Retinal pigment epithelial cell (primary cell): ENCODE results near the gene RNF217.

Experiments
- DNase-seq: peaks from one replicate; pipeline ENCODE4 v3.0.0-alpha.2; 2010; ENCODE audit warnings: low read depth
- H3K4me3 ChIP-seq: 2 replicates; pipeline ENCODE4 v1.5.1; 2011; ENCODE audit warnings: mild to moderate bottlenecking, low read length, control low read depth, moderate library complexity
- CTCF ChIP-seq: conservative IDR thresholded peaks from 2 replicates; pipeline ENCODE4 v1.5.1; 2011; ENCODE audit warnings: low read depth, low read length, control low read depth, inconsistent platforms

Gene RNF217

GRCh38 chr6:124995645-124996325, 33.5 kb downstream of the RNF217 start:
- TF ChIP-seq CTCF: no peak
- no peak overlapping the region for H3K4me3 ChIP-seq
- no peak for DNase-seq

- no peak for DNase-seq
- TF ChIP-seq CTCF: no peak
- no peak overlapping the region for H3K4me3 ChIP-seq
These were observed 34.2 kb downstream of the RNF217 start for GRCh38 chr6:124996411-124996810.

- no peak for DNase-seq
- no peak overlapping the region for H3K4me3 ChIP-seq
- no peak for TF ChIP-seq CTCF
These were observed 35.1 kb downstream of the RNF217 start for GRCh38 chr6:124997196-124997875.

- DNase-seq: peak; percentile 82
- no peak overlapping the region for H3K4me3 ChIP-seq
- no peak for TF ChIP-seq CTCF
These were observed 37.0 kb downstream of the RNF217 start for GRCh38 chr6:124999105-124999764.

- no peak for TF ChIP-seq CTCF
These were observed 39.6 kb downstream of the RNF217 start for GRCh38 chr6:125001684-125002405.

GRCh38 chr6:125002406-125002741, 40.1 kb downstream of the RNF217 start:
- TF ChIP-seq CTCF: no peak
- DNase-seq: no peak
- peak overlapping the region; percentile 42 for H3K4me3 ChIP-seq

More at GRCh38 chr6:125001684-125002405, 39.6 kb downstream of the RNF217 start:
- peak; percentile 95 for DNase-seq
- H3K4me3 ChIP-seq: peak overlapping the region; percentile 42
